Spleen (tissue), 7 donors: ENCODE data around the gene CTAG1B.

Experiments used
- POLR2A ChIP-seq, 3 donors: fragments of 450-650 bp; IDR thresholded peaks; one replicate each; pipeline ENCODE4 v1.5.1; 2017; ENCODE audit warnings: antibody characterized with exemption in 3 of 3, mild to moderate bottlenecking in 1 of 3
- POLR2AphosphoS5 ChIP-seq, 3 donors: sonication (generic); formaldehyde crosslinking; IDR thresholded peaks; one replicate each; pipeline ENCODE4 v1.5.1; 2017; ENCODE audit warnings: antibody characterized with exemption in 3 of 3
- TF ChIP-seq, protein P1 (sequence below), 11 experiments: fragments of 200-600 bp in 7 of 11; fragments of 450-650 bp in 4 of 11; sonication (generic) in 4 of 11; IDR thresholded peaks in 8 of 11; conservative IDR thresholded peaks in 3 of 11; 1 replicate in 7 of 11; 2 replicates in 4 of 11; pipeline versions ENCODE4 v1.4.0 to v1.8.0; 2016 to 2021; ENCODE audit warnings: antibody characterized with exemption in 11 of 11, inconsistent platforms in 4 of 11, mild to moderate bottlenecking in 1 of 11
- donor health status: DM: no; HTN: no; CAD: no; lungs with moderate emphysema.
- donor health status: DM: no; HTN: no; CAD: no.
- donor health status: DM: no; HTN: no; CAD: no.

DNA sequence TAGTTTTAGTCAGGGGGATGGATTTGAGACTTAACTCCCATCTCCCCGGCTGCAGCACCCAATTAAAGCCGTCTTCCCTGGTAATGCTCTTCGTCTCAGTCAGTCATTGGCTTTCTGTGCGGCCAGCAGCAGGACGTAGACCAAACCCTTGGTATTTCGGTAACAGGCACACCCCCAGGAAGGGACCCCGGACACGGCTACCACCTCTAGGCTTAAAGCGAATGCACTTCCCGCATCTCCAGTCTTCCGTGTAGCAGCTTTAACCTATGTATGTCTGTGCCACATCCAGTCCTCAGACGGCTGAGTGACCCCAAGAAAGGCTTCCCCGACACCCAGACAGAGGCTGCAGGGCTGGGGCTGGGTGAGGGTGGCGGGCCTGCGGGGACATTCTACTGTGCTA is 35.8 kb upstream of the CTAG1B start:
- TF ChIP-seq, protein P1, sequence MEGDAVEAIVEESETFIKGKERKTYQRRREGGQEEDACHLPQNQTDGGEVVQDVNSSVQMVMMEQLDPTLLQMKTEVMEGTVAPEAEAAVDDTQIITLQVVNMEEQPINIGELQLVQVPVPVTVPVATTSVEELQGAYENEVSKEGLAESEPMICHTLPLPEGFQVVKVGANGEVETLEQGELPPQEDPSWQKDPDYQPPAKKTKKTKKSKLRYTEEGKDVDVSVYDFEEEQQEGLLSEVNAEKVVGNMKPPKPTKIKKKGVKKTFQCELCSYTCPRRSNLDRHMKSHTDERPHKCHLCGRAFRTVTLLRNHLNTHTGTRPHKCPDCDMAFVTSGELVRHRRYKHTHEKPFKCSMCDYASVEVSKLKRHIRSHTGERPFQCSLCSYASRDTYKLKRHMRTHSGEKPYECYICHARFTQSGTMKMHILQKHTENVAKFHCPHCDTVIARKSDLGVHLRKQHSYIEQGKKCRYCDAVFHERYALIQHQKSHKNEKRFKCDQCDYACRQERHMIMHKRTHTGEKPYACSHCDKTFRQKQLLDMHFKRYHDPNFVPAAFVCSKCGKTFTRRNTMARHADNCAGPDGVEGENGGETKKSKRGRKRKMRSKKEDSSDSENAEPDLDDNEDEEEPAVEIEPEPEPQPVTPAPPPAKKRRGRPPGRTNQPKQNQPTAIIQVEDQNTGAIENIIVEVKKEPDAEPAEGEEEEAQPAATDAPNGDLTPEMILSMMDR (IDR thresholded peaks at IDR 0.05 in 8 of 11, conservative IDR thresholded peaks at IDR 0.05 in 3 of 11), result no peak
- TF ChIP-seq POLR2AphosphoS5 (IDR thresholded peaks at IDR 0.05) (no peak), POLR2A (IDR thresholded peaks at IDR 0.05) (no peak)
